SH-SY5Y (cell line): ENCODE results near the gene FBXW8.

Source experiments
- GATA2 ChIP-seq: IDR thresholded peaks from 2 replicates; pipeline ENCODE4 v1.6.1; 2011; ENCODE audit warnings: mild to moderate bottlenecking, low read depth, low read length
- GATA3 ChIP-seq: IDR thresholded peaks from 2 replicates; pipeline ENCODE4 v1.6.1; 2011; ENCODE audit warnings: low read depth, mild to moderate bottlenecking, low read length, moderate library complexity

DNA sequence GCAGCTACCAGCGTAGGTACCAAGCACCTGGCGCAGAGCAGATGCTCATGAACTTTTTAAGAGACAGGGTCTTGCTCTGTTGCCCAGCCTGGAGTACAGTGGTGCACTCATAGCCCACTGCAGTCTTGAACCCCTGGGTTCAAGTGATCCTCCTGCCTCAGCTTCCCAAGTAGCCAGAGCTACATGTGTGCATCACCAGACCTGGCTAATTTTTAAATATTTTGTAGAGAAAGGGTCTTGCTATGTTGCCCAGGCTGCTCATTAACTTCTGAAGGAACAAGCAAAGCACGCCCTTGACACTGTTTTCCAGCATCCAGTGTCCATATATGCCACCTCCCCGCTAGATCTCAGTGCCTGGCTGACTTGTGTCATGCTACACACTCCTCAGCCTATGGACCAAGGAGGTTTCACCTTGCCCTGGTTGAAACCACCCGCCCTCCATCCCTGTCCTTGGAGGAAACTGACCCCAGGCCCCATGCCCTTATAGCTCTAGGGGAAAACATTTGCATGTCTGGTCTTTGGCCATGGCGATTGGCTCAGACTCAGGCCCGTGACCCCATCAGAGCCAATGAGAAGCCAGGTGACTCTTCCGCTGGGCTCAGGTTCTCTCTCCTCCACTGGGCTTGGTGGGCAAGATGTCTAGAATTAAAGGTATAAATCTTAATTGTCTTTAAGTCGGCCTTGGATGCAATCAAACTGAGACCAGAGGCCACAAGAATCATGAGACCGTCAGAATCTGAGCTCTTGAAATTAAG lies 162.2 kb downstream of the FBXW8 start:
- no peak for TF ChIP-seq GATA3
- no peak for TF ChIP-seq GATA2
